KBM-7 (cell line): ENCODE measurements around the gene SLC6A12.

Source experiments
- DNase-seq: peaks from one replicate; pipeline ENCODE4 v3.0.0-alpha.2; 2015
- in situ Hi-C: fragments of 300-500 bp; cut with MboI; formaldehyde crosslinking; loops from 2 replicates; pipeline ENCODE4 v1.14.3; 2020; ENCODE audit warnings: low sequenced_read_pairs, low pct_unique_long_range_greater_than_20kb, mixed read lengths

SLC6A12 gene

GRCh38 chr12:171276-171675 is 42.7 kb downstream of the SLC6A12 start:
- in situ Hi-C loops: no loop called here
- DNase-seq: no peak

GRCh38 chr12:170371-171225 is 43.4 kb downstream of the SLC6A12 start:
- in situ Hi-C loops: no loop called here
- DNase-seq: no peak

- in situ Hi-C loops: no loop called here
- no peak for DNase-seq
These were observed 44.2 kb downstream of the SLC6A12 start for GRCh38 chr12:169528-170370.

GRCh38 chr12:168763-169525 is 45.0 kb downstream of the SLC6A12 start:
- in situ Hi-C loops: no loop called here
- DNase-seq: peak; percentile 61

- in situ Hi-C loops: no loop called here
- no peak for DNase-seq
These were observed 45.9 kb downstream of the SLC6A12 start for GRCh38 chr12:167959-168600.

GRCh38 chr12:166425-167075 is 47.4 kb downstream of the SLC6A12 start:
- no peak for DNase-seq
- in situ Hi-C loops: no loop called here

GRCh38 chr12:165862-166368 is 48.0 kb downstream of the SLC6A12 start:
- no peak for DNase-seq
- in situ Hi-C loops: no loop called here

- no peak for DNase-seq
These were observed 49.8 kb downstream of the SLC6A12 start for GRCh38 chr12:164207-164606.

GRCh38 chr12:163406-163986 is 50.5 kb downstream of the SLC6A12 start:
- DNase-seq: no peak
- in situ Hi-C loops: no loop called here

More at GRCh38 chr12:164207-164606, 49.8 kb downstream of the SLC6A12 start:
- in situ Hi-C loops: no loop called here

- DNase-seq: no peak
- in situ Hi-C loops: no loop called here
These were observed 51.3 kb downstream of the SLC6A12 start for GRCh38 chr12:162467-163307.

GRCh38 chr12:161823-162222 is 52.1 kb downstream of the SLC6A12 start:
- no peak for DNase-seq
- in situ Hi-C loops: no loop called here

- in situ Hi-C loops: no loop called here
- DNase-seq: no peak
These were observed 53.1 kb downstream of the SLC6A12 start for GRCh38 chr12:160858-161257.

- in situ Hi-C loops: no loop called here
- no peak for DNase-seq
These were observed 54.7 kb downstream of the SLC6A12 start for GRCh38 chr12:159156-159782.

- no peak for DNase-seq
- in situ Hi-C loops: no loop called here
These were observed 56.3 kb downstream of the SLC6A12 start for GRCh38 chr12:157644-158043.

- no peak for DNase-seq
- in situ Hi-C loops: no loop called here
These were observed 57.0 kb downstream of the SLC6A12 start for GRCh38 chr12:156945-157344.

- DNase-seq: no peak
- in situ Hi-C loops: no loop called here
These were observed 58.3 kb downstream of the SLC6A12 start for GRCh38 chr12:155646-156045.

- in situ Hi-C loops: no loop called here
- DNase-seq: no peak
These were observed 59.0 kb downstream of the SLC6A12 start for GRCh38 chr12:155006-155405.
